ENCODE data around the gene CNP. TPM values are rescaled to one million over a fixed set of nuclear protein-coding genes. Genes with fewer than 3 reads are reported as not detected.

CNP gene
- total and polyA plus RNA-seq, 10 of the 15 experiments (the other 5 are each of a cell fraction or from before 2014, with no cell fraction given): 1.8 to 60.7 (median 31.4) TPM

GRCh38 chr17:41976142-41976768 lies 9.7 kb downstream of the CNP start (continued):
- TF ChIP-seq ZBTB40 (IDR thresholded peaks at IDR 0.05; ENCODE audit: borderline replicate concordance): peak; percentile 72; the same call in 1 of the 2 replicates
- no peak for TF ChIP-seq STAT3 (IDR thresholded peaks at IDR 0.05; ENCODE audit: low read depth, low read length)
- 0 out of 2 replicates have a peak, but pooled peaks have one; percentile 12 for TF ChIP-seq MTA2 (IDR thresholded peaks at IDR 0.05; ENCODE audit: low read depth)

GRCh38 chr17:41977991-41978390 lies 11.4 kb downstream of the CNP start:
- no peak overlapping the region for H3K4me2 ChIP-seq (ENCODE audit: control insufficient read depth, insufficient read depth)
- H3K9me3 ChIP-seq (replicated peaks; ENCODE audit: control insufficient read depth, insufficient read depth, low read length): no peaks in the 10 kb centered on the region
- H2AFZ ChIP-seq (ENCODE audit: control insufficient read depth, low read depth, low read length): no peak overlapping the region
- CTCF ChIA-PET: interaction anchor here (1.4 to 3.1 kb wide), 3 partner anchors 12 to 39 kb away, joined by 5 to 27 read pairs (median 15); partner anchors contain the start of genes CNP and DNAJC7
- no TSS peak for BruUV-seq (replicated peaks)
- no peak overlapping the region for H3K27ac ChIP-seq (ENCODE audit: control insufficient read depth, insufficient read depth)
- H3K27me3 ChIP-seq (replicated peaks in 1 of 2; ENCODE audit: control insufficient read depth in 2 of 2, insufficient read depth in 2 of 2, low read length in 1 of 2): no peaks in the 10 kb centered on the region
- in situ Hi-C loops (cut with MboI): no loop called here
- no peaks in the 10 kb centered on the region for H4K20me1 ChIP-seq (ENCODE audit: control insufficient read depth, insufficient read depth)
- POLR2A ChIA-PET: interaction anchor here (2.1 kb wide), 1 partner anchor 39 kb away, joined by 14 read pairs; the partner anchor contains the start of gene DNAJC7
- peaks cover 19% of the 10 kb centered on the region for H3K4me1 ChIP-seq (ENCODE audit: control insufficient read depth, insufficient read depth, low read length)
- peaks cover 30 to 36% of the 10 kb centered on the region in 2 experiments for H3K36me3 ChIP-seq (ENCODE audit: control insufficient read depth in 2 of 2, insufficient read depth in 2 of 2, low read length in 1 of 2)
- SMC1A ChIA-PET (ENCODE audit: uncharacterized antibody, unreplicated experiment): interaction anchor here (1.2 to 2.6 kb wide), 6 partner anchors 12 to 40 kb away, joined by 3 to 11 read pairs (median 6); partner anchors contain the start of genes CNP and DNAJC7
- WGBS (ENCODE audit: insufficient coverage, insufficient replicate concordance, low lambda C conversion rate, missing lambda C conversion rate): 75% methylated on average over 4 of the region's 4 CpGs
- H3K4me3 ChIP-seq: no peak overlapping the region
- DNase-seq (ENCODE audit: low read depth, low spot score) (no peak), FAIRE-seq (no peak), ATAC-seq (no peak)
- no peak overlapping the region for H3K9ac ChIP-seq (ENCODE audit: control insufficient read depth, insufficient read depth, low read length)
- H3K79me2 ChIP-seq (ENCODE audit: control insufficient read depth, insufficient read depth, low read length): no peaks in the 10 kb centered on the region
- TF ChIP-seq POLR2A (IDR thresholded peaks at IDR 0.05; ENCODE audit: low read depth, low read length): 0 out of 2 replicates have a peak, but pooled peaks have one; percentile 39
- TF ChIP-seq MEF2A (IDR thresholded peaks at IDR 0.05; ENCODE audit: insufficient read depth, low read depth, low read length): no peak
- intact Hi-C loops (cut with micrococcal nuclease; ENCODE audit: unreplicated experiment): no loop called here
- RAD21 ChIA-PET (ENCODE audit: unreplicated experiment): interaction anchor here (2.7 kb wide), 1 partner anchor 39 kb away, joined by 16 read pairs; the partner anchor contains the start of gene DNAJC7
